Measurements from ENCODE around the gene UGDH.
"Not testable (repeated sequence)": the region's sequence is repeated elsewhere in the genome, so short reads cannot be mapped to it uniquely, and the experiment has no call there.

UGDH gene

GRCh38 chr4:39527296-39528060 lies at the start of gene UGDH:
UGDH (minus strand) TSS chr4:39527439; CDS start chr4:39521512, 5,927 bp downstream.
- DNase-seq: peak; percentile 90

GRCh38 chr4:39574946-39575345 lies 47.7 kb upstream of the UGDH start:
- DNase-seq: no peak

- DNase-seq: no peak
These were observed 44.3 kb upstream of the UGDH start for GRCh38 chr4:39571504-39571903.

- no peak for DNase-seq
These were observed 43.8 kb upstream of the UGDH start for GRCh38 chr4:39571054-39571453.

GRCh38 chr4:39569209-39569608 lies 42.0 kb upstream of the UGDH start:
- no peak for DNase-seq

GRCh38 chr4:39568805-39569204 lies 41.6 kb upstream of the UGDH start:
- DNase-seq: no peak

GRCh38 chr4:39565878-39566600 lies 38.8 kb upstream of the UGDH start:
- no peak for DNase-seq

GRCh38 chr4:39563346-39563847 lies 36.2 kb upstream of the UGDH start:
- no peak for DNase-seq

GRCh38 chr4:39562792-39563191 lies 35.6 kb upstream of the UGDH start:
- no peak for DNase-seq

GRCh38 chr4:39559626-39560025 lies 32.4 kb upstream of the UGDH start:
- no peak for DNase-seq

GRCh38 chr4:39555472-39555871 lies 28.2 kb upstream of the UGDH start:
- DNase-seq: no peak

- no peak for DNase-seq
These were observed 21.3 kb upstream of the UGDH start for GRCh38 chr4:39548425-39549067.

GRCh38 chr4:39544580-39545315 lies 17.5 kb upstream of the UGDH start:
- no peak for DNase-seq

- not testable (repeated sequence) for DNase-seq
These were observed 16.8 kb upstream of the UGDH start for GRCh38 chr4:39544080-39544479.

GRCh38 chr4:39543034-39543433 lies 15.8 kb upstream of the UGDH start:
- DNase-seq: no peak

- DNase-seq: no peak
These were observed 15.4 kb upstream of the UGDH start for GRCh38 chr4:39542611-39543012.

GRCh38 chr4:39541987-39542610 lies 14.9 kb upstream of the UGDH start:
- no peak for DNase-seq

- no peak for DNase-seq
These were observed 11.9 kb upstream of the UGDH start for GRCh38 chr4:39539089-39539611.

- no peak for DNase-seq
These were observed 6.3 kb upstream of the UGDH start for GRCh38 chr4:39533541-39533940.

- DNase-seq: not testable (repeated sequence)
These were observed 5.0 kb upstream of the UGDH start for GRCh38 chr4:39532237-39532636.

GRCh38 chr4:39530682-39531081 lies 3.4 kb upstream of the UGDH start:
- DNase-seq: no peak

GRCh38 chr4:39529534-39529933 lies 2.3 kb upstream of the UGDH start:
- DNase-seq: no peak

Data from NCI-H446 treated with DMSO at 0.1 percent for 48 hours (cell line).